Measurements from ENCODE around the gene SLC6A9.

GRCh38 chr1:44040418-44040817 lies 9.2 kb upstream of the SLC6A9 start:
- TF ChIP-seq POLR2A (IDR thresholded peaks at IDR 0.05) = no peak
- no peak for TF ChIP-seq CTCF (IDR thresholded peaks at IDR 0.05 in 4 of 5, conservative IDR thresholded peaks at IDR 0.05 in 1 of 5)

All from gastrocnemius medialis (tissue), 4 donors.